ENCODE results near the gene SMAD6. TPM values are rescaled to one million over a fixed set of nuclear protein-coding genes. Genes with fewer than 3 reads are reported as not detected.

The SMAD6 gene
- total and polyA plus RNA-seq, 7 experiments from 2014 or later, result 0.27 to 0.76 (median 0.40) TPM; not detected in 2

- H3K4me1 ChIP-seq (ENCODE audit: control insufficient read depth in 2 of 2, insufficient read depth in 2 of 2, low read length in 2 of 2), result no peaks in the 10 kb centered on the region
- ATAC-seq (no peak), DNase-seq (no peak)
- Mint-ChIP-seq H3K4me1 (peaks cover 0 to 3% (median 0%) of the 10 kb centered on the region in 7 donors), H3K4me3 (no peak overlapping the region), H3K27ac (no peak overlapping the region), H3K27me3 (peaks cover 0 to 16% (median 0%) of the 10 kb centered on the region in 5 donors), H3K36me3 (no peaks in the 10 kb centered on the region), H3K9me3 (no peaks in the 10 kb centered on the region)
- H3K27ac ChIP-seq (ENCODE audit: low read depth, low read length), result no peak overlapping the region
- intact Hi-C loops (cut with micrococcal nuclease), result no loop called here
- H3K36me3 ChIP-seq (ENCODE audit: control insufficient read depth in 2 of 3, insufficient read depth in 3 of 3, low read length in 3 of 3), result no peaks in the 10 kb centered on the region
- H3K9me3 ChIP-seq (ENCODE audit: control insufficient read depth in 2 of 3, low read length in 3 of 3), result no peaks in the 10 kb centered on the region
- H3K27me3 ChIP-seq (ENCODE audit: control insufficient read depth in 2 of 2, insufficient read depth in 2 of 2, low read length in 2 of 2), result no peaks in the 10 kb centered on the region
- CTCF ChIA-PET, result interaction anchor here (0.6 kb wide), 1 partner anchor 9 kb away, joined by 3 read pairs; no protein-coding TSS in a partner anchor
- POLR2A ChIA-PET, result no interaction called here
- no peak overlapping the region for H3K4me3 ChIP-seq (ENCODE audit: low read length)
These were observed 96.5 kb downstream of the SMAD6 start for GRCh38 chr15:66798426-66799061.

- H3K4me3 Mint-ChIP-seq, result no peak overlapping the region
- DNase-seq (no peak), ATAC-seq (no peak)
- no peaks in the 10 kb centered on the region for H3K27me3 ChIP-seq (ENCODE audit: control insufficient read depth in 2 of 2, insufficient read depth in 2 of 2, low read length in 2 of 2)
- no peak overlapping the region for H3K27ac Mint-ChIP-seq
- H3K9me3 ChIP-seq (ENCODE audit: control insufficient read depth in 2 of 3, low read length in 3 of 3), result no peaks in the 10 kb centered on the region
- no peaks in the 10 kb centered on the region for H3K9me3 Mint-ChIP-seq
- H3K27ac ChIP-seq (ENCODE audit: low read depth, low read length), result no peak overlapping the region
- no peaks in the 10 kb centered on the region for H3K36me3 ChIP-seq (ENCODE audit: control insufficient read depth in 2 of 3, insufficient read depth in 3 of 3, low read length in 3 of 3)
- intact Hi-C loops (cut with micrococcal nuclease), result no loop called here
- no peaks in the 10 kb centered on the region for H3K36me3 Mint-ChIP-seq
- no peak overlapping the region for H3K4me3 ChIP-seq (ENCODE audit: low read length)
- no peaks in the 10 kb centered on the region for H3K4me1 ChIP-seq (ENCODE audit: control insufficient read depth in 2 of 2, insufficient read depth in 2 of 2, low read length in 2 of 2)
- CTCF ChIA-PET, result interaction anchor here (0.6 kb wide), 1 partner anchor 9 kb away, joined by 3 read pairs; no protein-coding TSS in a partner anchor
- peaks cover 0 to 16% (median 0%) of the 10 kb centered on the region in 5 donors for H3K27me3 Mint-ChIP-seq
- POLR2A ChIA-PET, result no interaction called here
- peaks cover 0 to 3% (median 0%) of the 10 kb centered on the region in 7 donors for H3K4me1 Mint-ChIP-seq
These were observed 97.2 kb downstream of the SMAD6 start for GRCh38 chr15:66799242-66799641.

- intact Hi-C loops (cut with micrococcal nuclease), result no loop called here
- Histone ChIP-seq H3K4me1 (ENCODE audit: control insufficient read depth in 2 of 2, insufficient read depth in 2 of 2, low read length in 2 of 2) (no peaks in the 10 kb centered on the region), H3K27ac (ENCODE audit: low read depth, low read length) (no peak overlapping the region), H3K36me3 (ENCODE audit: control insufficient read depth in 2 of 3, insufficient read depth in 3 of 3, low read length in 3 of 3) (no peaks in the 10 kb centered on the region), H3K9me3 (ENCODE audit: control insufficient read depth in 2 of 3, low read length in 3 of 3) (no peaks in the 10 kb centered on the region), H3K4me3 (ENCODE audit: low read length) (no peak overlapping the region), H3K27me3 (ENCODE audit: control insufficient read depth in 2 of 2, insufficient read depth in 2 of 2, low read length in 2 of 2) (no peaks in the 10 kb centered on the region)
- Mint-ChIP-seq H3K4me3 (no peak overlapping the region), H3K27me3 (peaks cover 0 to 16% (median 0%) of the 10 kb centered on the region in 5 donors), H3K27ac (no peak overlapping the region), H3K4me1 (peaks cover 0 to 3% (median 0%) of the 10 kb centered on the region in 7 donors), H3K36me3 (no peaks in the 10 kb centered on the region), H3K9me3 (no peaks in the 10 kb centered on the region)
- POLR2A ChIA-PET, result no interaction called here
- CTCF ChIA-PET, result no interaction called here
- DNase-seq, result no peak
- ATAC-seq, result no peak
These were observed 98.7 kb downstream of the SMAD6 start for GRCh38 chr15:66800584-66801235.

GRCh38 chr15:66801266-66801665 is 99.2 kb downstream of the SMAD6 start:
- peaks cover 0 to 16% (median 0%) of the 10 kb centered on the region in 5 donors for H3K27me3 Mint-ChIP-seq
- Histone ChIP-seq H3K36me3 (ENCODE audit: control insufficient read depth in 2 of 3, insufficient read depth in 3 of 3, low read length in 3 of 3) (no peaks in the 10 kb centered on the region), H3K4me3 (ENCODE audit: low read length) (no peak overlapping the region), H3K4me1 (ENCODE audit: control insufficient read depth in 2 of 2, insufficient read depth in 2 of 2, low read length in 2 of 2) (no peaks in the 10 kb centered on the region), H3K9me3 (ENCODE audit: control insufficient read depth in 2 of 3, low read length in 3 of 3) (no peaks in the 10 kb centered on the region), H3K27me3 (ENCODE audit: control insufficient read depth in 2 of 2, insufficient read depth in 2 of 2, low read length in 2 of 2) (no peaks in the 10 kb centered on the region), H3K27ac (ENCODE audit: low read depth, low read length) (no peak overlapping the region)
- H3K9me3 Mint-ChIP-seq, result no peaks in the 10 kb centered on the region
- ATAC-seq, result no peak
- no peak overlapping the region for H3K4me3 Mint-ChIP-seq
- H3K4me1 Mint-ChIP-seq, result peaks cover 0 to 3% (median 0%) of the 10 kb centered on the region in 7 donors
- no peaks in the 10 kb centered on the region for H3K36me3 Mint-ChIP-seq
- ChIA-PET POLR2A (no interaction called here), CTCF (no interaction called here)
- no peak for DNase-seq
- intact Hi-C loops (cut with micrococcal nuclease), result no loop called here
- H3K27ac Mint-ChIP-seq, result no peak overlapping the region

GRCh38 chr15:66802025-66803001 is 100.3 kb downstream of the SMAD6 start:
- Mint-ChIP-seq H3K9me3 (no peaks in the 10 kb centered on the region), H3K4me3 (no peak overlapping the region), H3K27me3 (peaks cover 0 to 18% (median 2%) of the 10 kb centered on the region in 5 donors), H3K27ac (no peak overlapping the region), H3K36me3 (no peaks in the 10 kb centered on the region), H3K4me1 (peaks cover 0 to 3% (median 0%) of the 10 kb centered on the region in 7 donors)
- Histone ChIP-seq H3K4me3 (ENCODE audit: low read length) (no peak overlapping the region), H3K27me3 (ENCODE audit: control insufficient read depth in 2 of 2, insufficient read depth in 2 of 2, low read length in 2 of 2) (no peaks in the 10 kb centered on the region), H3K4me1 (ENCODE audit: control insufficient read depth in 2 of 2, insufficient read depth in 2 of 2, low read length in 2 of 2) (no peaks in the 10 kb centered on the region), H3K36me3 (ENCODE audit: control insufficient read depth in 2 of 3, insufficient read depth in 3 of 3, low read length in 3 of 3) (no peaks in the 10 kb centered on the region), H3K9me3 (ENCODE audit: control insufficient read depth in 2 of 3, low read length in 3 of 3) (no peaks in the 10 kb centered on the region), H3K27ac (ENCODE audit: low read depth, low read length) (no peak overlapping the region)
- no peak for ATAC-seq
- CTCF ChIA-PET, result no interaction called here
- no peak for DNase-seq
- intact Hi-C loops (cut with micrococcal nuclease), result no loop called here
- POLR2A ChIA-PET, result no interaction called here

GRCh38 chr15:66803182-66803729 is 101.2 kb downstream of the SMAD6 start:
- no peaks in the 10 kb centered on the region for H3K36me3 Mint-ChIP-seq
- no peaks in the 10 kb centered on the region for H3K9me3 ChIP-seq (ENCODE audit: control insufficient read depth in 2 of 3, low read length in 3 of 3)

More at GRCh38 chr15:66803182-66803729, 101.2 kb downstream of the SMAD6 start:
- Histone ChIP-seq H3K4me3 (ENCODE audit: low read length) (no peak overlapping the region), H3K27ac (ENCODE audit: low read depth, low read length) (no peak overlapping the region), H3K36me3 (ENCODE audit: control insufficient read depth in 2 of 3, insufficient read depth in 3 of 3, low read length in 3 of 3) (no peaks in the 10 kb centered on the region), H3K27me3 (ENCODE audit: control insufficient read depth in 2 of 2, insufficient read depth in 2 of 2, low read length in 2 of 2) (no peaks in the 10 kb centered on the region), H3K4me1 (ENCODE audit: control insufficient read depth in 2 of 2, insufficient read depth in 2 of 2, low read length in 2 of 2) (no peaks in the 10 kb centered on the region)
- H3K27ac Mint-ChIP-seq, result no peak overlapping the region
- intact Hi-C loops (cut with micrococcal nuclease), result no loop called here
- DNase-seq (no peak), ATAC-seq (peak; percentile 41)
- H3K4me3 Mint-ChIP-seq, result no peak overlapping the region
- H3K9me3 Mint-ChIP-seq, result no peaks in the 10 kb centered on the region
- ChIA-PET POLR2A (no interaction called here), CTCF (no interaction called here)
- H3K27me3 Mint-ChIP-seq, result peaks cover 0 to 19% (median 3%) of the 10 kb centered on the region in 5 donors
- H3K4me1 Mint-ChIP-seq, result peaks cover 0 to 3% (median 0%) of the 10 kb centered on the region in 7 donors
